H1 (cell line): Measurements from ENCODE around the gene TRIOBP. TPM values are rescaled to one million over a fixed set of nuclear protein-coding genes. Genes with fewer than 3 reads are reported as not detected.

Source experiments
- CTCF ChIA-PET: fragments of 300-600 bp; sonication (Branson Sonifier 250); formaldehyde crosslinking; loops from one replicate; lab custom pipeline; 2021; ENCODE audit not compliant: partially characterized antibody; lab: Charles Lee
- POLR2A ChIA-PET: fragments of 300-600 bp; sonication (Branson Sonifier 250); formaldehyde crosslinking; loops from one replicate; lab custom pipeline; 2021; ENCODE audit warnings: inconsistent platforms; ENCODE audit not compliant: partially characterized antibody; lab: Charles Lee
- DNase-seq, 2 experiments: peaks; one replicate each; pipeline versions ENCODE4 v3.0.0 to v3.0.0-alpha.2; 2010 to 2022; ENCODE audit warnings: low spot score in 2 of 2, low read depth in 1 of 2, mixed read lengths in 1 of 2
- FAIRE-seq: peaks from 2 replicates; lab custom pipeline; 2011; peaks lifted over from hg19 to GRCh38; lab: Jason Lieb, UNC
- H2AFZ ChIP-seq: 2 replicates; pipeline ENCODE4 v1.8.1; 2012; ENCODE audit warnings: low read length, inconsistent platforms
- H2AK5ac ChIP-seq: 2 replicates; pipeline ENCODE4 v1.6.1; 2013; ENCODE audit warnings: low read depth, low read length
- H2BK120ac ChIP-seq: replicated peaks from 2 replicates; pipeline ENCODE3; 2013; ENCODE audit warnings: low read depth, low read length, inconsistent platforms
- H2BK12ac ChIP-seq: 2 replicates; pipeline ENCODE4 v1.6.1; 2013; ENCODE audit warnings: low read depth, low read length
- H2BK15ac ChIP-seq: 2 replicates; pipeline ENCODE4 v1.6.1; 2013; ENCODE audit warnings: low read length
- H2BK20ac ChIP-seq: 2 replicates; pipeline ENCODE4 v1.6.1; 2013; ENCODE audit warnings: low read length
- H2BK5ac ChIP-seq: 2 replicates; pipeline ENCODE4 v1.6.1; 2013; ENCODE audit warnings: low read depth, low read length
- H3K14ac ChIP-seq: 2 replicates; pipeline ENCODE4 v1.6.1; 2013; ENCODE audit warnings: inconsistent platforms; ENCODE audit not compliant: insufficient read length
- H3K18ac ChIP-seq: 2 replicates; pipeline ENCODE4 v1.6.1; 2013; ENCODE audit warnings: low read length; ENCODE audit errors: extremely low read depth
- H3K23ac ChIP-seq: 2 replicates; pipeline ENCODE4 v1.6.1; 2013; ENCODE audit warnings: inconsistent platforms; ENCODE audit not compliant: insufficient read length
- H3K23me2 ChIP-seq: 2 replicates; pipeline ENCODE4 v1.6.1; 2013; ENCODE audit warnings: low read depth, low read length
- H3K27ac ChIP-seq: 2 replicates; pipeline ENCODE4 v1.6.1; 2011; ENCODE audit warnings: low read depth, low read length, inconsistent platforms
- H3K27me3 ChIP-seq, 4 experiments: replicated peaks in 1 of 4; 1 replicate in 1 of 4; 2 replicates in 3 of 4; pipeline versions ENCODE4 v1.6.1 to v1.8.1; 2011 to 2013; ENCODE audit warnings: low read length in 3 of 4, mild to moderate bottlenecking in 3 of 4, inconsistent platforms in 2 of 4, mixed read lengths in 2 of 4, moderate library complexity in 1 of 4; ENCODE audit not compliant: control insufficient read depth in 3 of 4, insufficient read depth in 3 of 4; ENCODE audit errors: extremely low read depth in 1 of 4
- H3K36me3 ChIP-seq, 4 experiments: 2 replicates each; pipeline versions ENCODE4 v1.6.1 to v1.8.1; 2011 to 2013; ENCODE audit warnings: mild to moderate bottlenecking in 4 of 4, low read length in 3 of 4, moderate library complexity in 2 of 4, control low read depth in 1 of 4, inconsistent platforms in 1 of 4; ENCODE audit not compliant: insufficient read depth in 4 of 4, control insufficient read depth in 2 of 4
- H3K4ac ChIP-seq: replicated peaks from 2 replicates; pipeline ENCODE3; 2013; ENCODE audit warnings: low read length, low read depth, mixed read lengths, inconsistent platforms; ENCODE audit not compliant: insufficient read length
- H3K4me1 ChIP-seq, 4 experiments: replicated peaks in 1 of 4; 1 replicate in 1 of 4; 2 replicates in 3 of 4; pipeline versions ENCODE4 v1.6.1 to v1.8.1; 2011 to 2013; ENCODE audit warnings: low read length in 3 of 4, inconsistent platforms in 2 of 4, mixed read lengths in 1 of 4; ENCODE audit not compliant: insufficient read depth in 4 of 4, control insufficient read depth in 3 of 4
- H3K4me2 ChIP-seq, 2 experiments: 2 replicates each; pipeline versions ENCODE4 v1.6.1 to v1.8.1; 2011 to 2013; ENCODE audit warnings: low read depth in 2 of 2, low read length in 2 of 2, control low read depth in 1 of 2, inconsistent platforms in 1 of 2, mild to moderate bottlenecking in 1 of 2; ENCODE audit not compliant: insufficient read depth in 1 of 2
- H3K4me3 ChIP-seq, 4 experiments: fragments of 200-600, 300-600 bp in 1 of 4; sonication (generic), shearing (Covaris generic), sonication (Bioruptor Twin) in 1 of 4; 2 replicates each; pipeline versions ENCODE4 v1.5.1 to v1.8.1; 2011 to 2016; ENCODE audit warnings: low read length in 4 of 4, low read depth in 3 of 4, control low read depth in 2 of 4, inconsistent platforms in 2 of 4, mild to moderate bottlenecking in 2 of 4, mixed read lengths in 1 of 4, moderate library complexity in 1 of 4; ENCODE audit not compliant: insufficient read depth in 2 of 4; ENCODE audit errors: extremely low read depth in 1 of 4
- H3K56ac ChIP-seq: replicated peaks from 2 replicates; pipeline ENCODE3; 2013; ENCODE audit warnings: low read depth, mild to moderate bottlenecking, mixed read lengths, low read length, inconsistent platforms; ENCODE audit not compliant: insufficient read length
- H3K79me1 ChIP-seq: 2 replicates; pipeline ENCODE4 v1.6.1; 2013; ENCODE audit warnings: low read depth, low read length, control low read depth
- H3K79me2 ChIP-seq, 2 experiments: 2 replicates each; pipeline versions ENCODE4 v1.6.1 to v1.8.1; 2012 to 2013; ENCODE audit warnings: low read length in 2 of 2, mild to moderate bottlenecking in 2 of 2, inconsistent platforms in 1 of 2; ENCODE audit not compliant: insufficient read depth in 2 of 2, control insufficient read depth in 1 of 2
- H3K9ac ChIP-seq, 4 experiments: replicated peaks in 1 of 4; 1 replicate in 1 of 4; 2 replicates in 3 of 4; pipeline versions ENCODE4 v1.6.1 to v1.8.1; 2011 to 2013; ENCODE audit warnings: low read depth in 3 of 4, low read length in 3 of 4, control low read depth in 2 of 4, mild to moderate bottlenecking in 2 of 4, moderate library complexity in 2 of 4, inconsistent platforms in 1 of 4; ENCODE audit errors: extremely low read depth in 1 of 4
- H3K9me3 ChIP-seq, 2 experiments: 2 replicates each; pipeline versions ENCODE4 v1.6.1 to v1.8.1; 2012 to 2013; ENCODE audit warnings: mild to moderate bottlenecking in 2 of 2, moderate library complexity in 2 of 2, control low read depth in 1 of 2, inconsistent platforms in 1 of 2, low read depth in 1 of 2, low read length in 1 of 2, mixed read lengths in 1 of 2; ENCODE audit not compliant: insufficient read depth in 2 of 2
- H4K20me1 ChIP-seq, 2 experiments: replicated peaks in 1 of 2; 2 replicates each; pipeline versions ENCODE3 to v1.8.1; 2011 to 2013; ENCODE audit warnings: inconsistent platforms in 2 of 2, low read length in 2 of 2, mild to moderate bottlenecking in 1 of 2; ENCODE audit not compliant: insufficient read depth in 2 of 2, control insufficient read depth in 1 of 2
- H4K5ac ChIP-seq: 2 replicates; pipeline ENCODE4 v1.6.1; 2013; ENCODE audit warnings: low read length, low read depth, mixed read lengths, inconsistent platforms; ENCODE audit not compliant: insufficient read length
- H4K8ac ChIP-seq: 2 replicates; pipeline ENCODE4 v1.8.0; 2013; ENCODE audit warnings: mild to moderate bottlenecking, moderate library complexity, low read length, inconsistent platforms; ENCODE audit not compliant: insufficient read depth; ENCODE audit errors: extremely low read depth
- H4K91ac ChIP-seq: replicated peaks from 2 replicates; pipeline ENCODE3; 2013; ENCODE audit warnings: low read length, mixed read lengths, inconsistent platforms; ENCODE audit not compliant: insufficient read length
- CBX5 ChIP-seq: fragments of 300-800, 300-1000 bp; sonication (generic); IDR thresholded peaks from 2 replicates; pipeline ENCODE4 v1.7.1; 2016; ENCODE audit warnings: antibody characterized with exemption, low read length, low read depth
- CREB1 ChIP-seq: IDR thresholded peaks from 2 replicates; pipeline ENCODE4 v1.6.1; 2012; ENCODE audit warnings: inconsistent platforms
- CTBP2 ChIP-seq: IDR thresholded peaks from 2 replicates; pipeline ENCODE4 v1.7.0; 2011; ENCODE audit warnings: borderline replicate concordance, mild to moderate bottlenecking, moderate library complexity, mixed read lengths, low read length; ENCODE audit not compliant: insufficient read depth, insufficient read length
- KDM4A ChIP-seq: IDR thresholded peaks from one replicate; pipeline ENCODE4 v1.7.1; 2012; ENCODE audit warnings: low read depth, mild to moderate bottlenecking, moderate library complexity, low read length, inconsistent platforms; ENCODE audit not compliant: severe bottlenecking
- MAFK ChIP-seq: IDR thresholded peaks from 2 replicates; pipeline ENCODE4 v1.6.1; 2012; ENCODE audit warnings: low read depth, mild to moderate bottlenecking, improper control_type of control experiment, low read length
- MAX ChIP-seq: IDR thresholded peaks from 2 replicates; pipeline ENCODE4 v1.6.1; 2012; ENCODE audit warnings: inconsistent platforms
- NRF1 ChIP-seq: IDR thresholded peaks from 2 replicates; pipeline ENCODE4 v1.6.1; 2011; ENCODE audit warnings: mild to moderate bottlenecking, low read depth, low read length, improper control_type of control experiment
- SP1 ChIP-seq: IDR thresholded peaks from 2 replicates; pipeline ENCODE4 v1.6.1; 2011; ENCODE audit warnings: low read depth, low read length
- SRF ChIP-seq: IDR thresholded peaks from 2 replicates; pipeline ENCODE4 v1.6.1; 2011; ENCODE audit warnings: mild to moderate bottlenecking, low read depth, low read length, moderate library complexity
- TBP ChIP-seq: IDR thresholded peaks from 2 replicates; pipeline ENCODE4 v1.6.1; 2011; ENCODE audit warnings: low read depth, low read length, improper control_type of control experiment
- TCF12 ChIP-seq: IDR thresholded peaks from 2 replicates; pipeline ENCODE4 v1.6.1; 2011; ENCODE audit warnings: low read depth, mild to moderate bottlenecking, low read length
- whole genome bisulfite sequencing, 2 experiments: shearing (Covaris generic) in 1 of 2; methylation state at CpG; one replicate each; pipeline versions ENCODE4 v1.1.6 to v1.1.7; 2013 to 2015; ENCODE audit warnings: low lambda C conversion rate in 2 of 2, mixed read lengths in 2 of 2, inconsistent platforms in 1 of 2, low coverage in 1 of 2, missing lambda C conversion rate in 1 of 2; ENCODE audit not compliant: insufficient replicate concordance in 2 of 2, insufficient coverage in 1 of 2, insufficient read length in 1 of 2; ENCODE audit errors: extremely low coverage in 1 of 2, missing lambda C conversion rate in 1 of 2; 5-methylcytosine and 5-hydroxymethylcytosine counted together
- polyA plus RNA-seq, 7 experiments: library from polyadenylated mRNA; depleted of rRNA in 3 of 7; stranded (reverse) in 5 of 7; unstranded in 2 of 7; fragments of >200 nt in 5 of 7; fragments of 200-250 nt in 2 of 7; gene quantifications; 1 replicate in 5 of 7; 2 replicates in 1 of 7; 4 replicates in 1 of 7; pipeline versions ENCODE4 v1.2.1 to v1.2.3, GENCODE V29; 2011 to 2013; ENCODE audit warnings: missing spikeins in 2 of 7, mixed read lengths in 2 of 7
- total RNA-seq: library from RNA; stranded (reverse); fragmentation: NEBNext Ultra II Directional; extraction: Animal tissue kit (Norgen Biotek cat#: 25700); gene quantifications from 2 replicates; pipeline ENCODE4 v1.2.1, GENCODE V29; 2021

Gene TRIOBP
- total and polyA plus RNA-seq, 2 of the 8 experiments (the other 6 are each of a cell fraction or from before 2014, with no cell fraction given) = 18.2 to 27.3 TPM

- Histone ChIP-seq H2BK120ac (no peak overlapping the region), H2BK15ac (peak overlapping the region; percentile 92), H4K5ac (peak overlapping the region; percentile 33), H3K56ac (no peak overlapping the region), H3K4ac (no peak overlapping the region), H3K27me3 (peaks cover 8 to 44% (median 41%) of the 10 kb centered on the region in 4 experiments), H3K4me1 (peaks cover 5 to 40% (median 27%) of the 10 kb centered on the region in 4 experiments), H3K14ac (no peak overlapping the region), H4K8ac (peak overlapping the region; percentile 62), H2BK5ac (peak overlapping the region; percentile 61; the same call in 1 of the 2 replicates), H4K20me1 (no peaks in the 10 kb centered on the region), H2AK5ac (0 out of 2 replicates have a peak overlapping the region, but pooled peaks have one; percentile 17), H3K79me2 (no peaks in the 10 kb centered on the region), H3K23me2 (peaks cover 18% of the 10 kb centered on the region), H3K36me3 (no peaks in the 10 kb centered on the region), H3K27ac (no peak overlapping the region), H3K9ac (no peak overlapping the region; a peak in 1 of 7 replicates), H2BK12ac (peak overlapping the region; percentile 97; the same call in 1 of the 2 replicates), H4K91ac (peak overlapping the region; percentile 22), H2BK20ac (no peak overlapping the region; the same call in 1 of the 2 replicates), H2AFZ (0 out of 2 replicates have a peak overlapping the region, but pooled peaks have one; percentile 17), H3K4me2 (peak overlapping the region; percentile 51 to 56), H3K18ac (peak overlapping the region; percentile 42), H3K4me3 (peak overlapping the region in 1 of 4 experiments; percentile 34; a peak in 1 of 8 replicates), H3K9me3 (no peaks in the 10 kb centered on the region), H3K79me1 (no peaks in the 10 kb centered on the region), H3K23ac (no peak overlapping the region)
- POLR2A ChIA-PET = interaction anchor here (0.8 to 5.4 kb wide), 13 partner anchors 12 to 132 kb away, joined by 3 to 65 read pairs (median 6); partner anchors contain the start of genes ANKRD54, C22orf23, EIF3L and GCAT
- CTCF ChIA-PET = interaction anchor here (1.1 to 3.1 kb wide), 5 partner anchors 12 to 252 kb away, joined by 3 to 17 read pairs (median 4); no protein-coding TSS in a partner anchor
- DNase-seq (peak in 1 of 2 experiments; percentile 62), FAIRE-seq (peak; percentile 66)
- WGBS, 2 experiments = 63% methylated on average over 7 of the region's 8 CpGs; no CpG with 5 or more reads in 1 of the 2 experiments
- TF ChIP-seq CBX5 (no peak), TCF12 (0 out of 2 replicates have a peak, but pooled peaks have one; percentile 29), KDM4A (no peak), SP1 (peak; percentile 63; the same call in 1 of the 2 replicates), NRF1 (no peak), CTBP2 (peak; percentile 92), TBP (peak; percentile 16; the same call in 1 of the 2 replicates), CREB1 (no peak), MAFK (no peak), MAX (peak; percentile 21; the same call in 1 of the 2 replicates), SRF (no peak)
Measured at GRCh38 chr22:37822079-37822833, 125.4 kb downstream of the TRIOBP start.
